Measurements from ENCODE around the gene SHC3. TPM values are rescaled to one million over a fixed set of nuclear protein-coding genes. Genes with fewer than 3 reads are reported as not detected.

SHC3 gene
- total RNA-seq, 2 experiments from 2014 or later = 0.03 TPM; not detected in 1

GRCh38 chr9:89115426-89115825, 63.2 kb downstream of the SHC3 start:
- intact Hi-C loops (cut with micrococcal nuclease; ENCODE audit: unreplicated experiment) = no loop called here
- Histone ChIP-seq H3K9me3 (ENCODE audit: low read length) (no peaks in the 10 kb centered on the region), H3K27ac (ENCODE audit: low read depth, low read length, poor library complexity, severe bottlenecking) (no peak overlapping the region), H3K4me1 (ENCODE audit: insufficient read depth, low read length, poor library complexity, severe bottlenecking) (no peaks in the 10 kb centered on the region), H3K79me2 (ENCODE audit: insufficient read depth, low read depth, low read length) (no peaks in the 10 kb centered on the region), H3K4me3 (ENCODE audit: low read depth, low read length, poor library complexity, severe bottlenecking) (no peak overlapping the region), H4K20me1 (ENCODE audit: insufficient read depth, low read length) (no peaks in the 10 kb centered on the region), H2AFZ (ENCODE audit: low read length) (no peak overlapping the region), H3K9me2 (ENCODE audit: insufficient read depth, low read length) (no peaks in the 10 kb centered on the region), H3K4me2 (ENCODE audit: low read length) (no peak overlapping the region), H3K36me3 (ENCODE audit: insufficient read depth, low read length) (no peaks in the 10 kb centered on the region)
- BruUV-seq (replicated peaks) = no TSS peak
- TF ChIP-seq CTCF (conservative IDR thresholded peaks at IDR 0.05; ENCODE audit: low read length) (no peak), EZH2phosphoT487 (IDR thresholded peaks at IDR 0.05; ENCODE audit: borderline replicate concordance, low read depth, low read length) (no peak)
- CTCF ChIA-PET (ENCODE audit: unreplicated experiment) = no interaction called here
- POLR2A ChIA-PET = no interaction called here
- DNase-seq (ENCODE audit: low spot score) = no peak

GRCh38 chr9:89114741-89115140, 63.9 kb downstream of the SHC3 start:
- no peaks in the 10 kb centered on the region for H3K36me3 ChIP-seq (ENCODE audit: insufficient read depth, low read length)
- TF ChIP-seq CTCF (conservative IDR thresholded peaks at IDR 0.05; ENCODE audit: low read length) = no peak
- no peak for TF ChIP-seq EZH2phosphoT487 (IDR thresholded peaks at IDR 0.05; ENCODE audit: borderline replicate concordance, low read depth, low read length)
- no peak overlapping the region for H3K4me3 ChIP-seq (ENCODE audit: low read depth, low read length, poor library complexity, severe bottlenecking)
- intact Hi-C loops (cut with micrococcal nuclease; ENCODE audit: unreplicated experiment) = no loop called here
- H3K4me2 ChIP-seq (ENCODE audit: low read length) = no peak overlapping the region
- POLR2A ChIA-PET = no interaction called here
- no peaks in the 10 kb centered on the region for H3K79me2 ChIP-seq (ENCODE audit: insufficient read depth, low read depth, low read length)
- no peak overlapping the region for H3K27ac ChIP-seq (ENCODE audit: low read depth, low read length, poor library complexity, severe bottlenecking)
- BruUV-seq (replicated peaks) = no TSS peak
- no peaks in the 10 kb centered on the region for H3K4me1 ChIP-seq (ENCODE audit: insufficient read depth, low read length, poor library complexity, severe bottlenecking)
- no peak for DNase-seq (ENCODE audit: low spot score)
- CTCF ChIA-PET (ENCODE audit: unreplicated experiment) = no interaction called here
- H3K9me2 ChIP-seq (ENCODE audit: insufficient read depth, low read length) = no peaks in the 10 kb centered on the region
- no peaks in the 10 kb centered on the region for H3K9me3 ChIP-seq (ENCODE audit: low read length)
- no peaks in the 10 kb centered on the region for H4K20me1 ChIP-seq (ENCODE audit: insufficient read depth, low read length)
- H2AFZ ChIP-seq (ENCODE audit: low read length) = no peak overlapping the region

GRCh38 chr9:89113851-89114250, 64.8 kb downstream of the SHC3 start:
- CTCF ChIA-PET (ENCODE audit: unreplicated experiment) = no interaction called here

More at GRCh38 chr9:89113851-89114250, 64.8 kb downstream of the SHC3 start:
- no peak for TF ChIP-seq CTCF (conservative IDR thresholded peaks at IDR 0.05; ENCODE audit: low read length)
- TF ChIP-seq EZH2phosphoT487 (IDR thresholded peaks at IDR 0.05; ENCODE audit: borderline replicate concordance, low read depth, low read length) = no peak
- Histone ChIP-seq H3K79me2 (ENCODE audit: insufficient read depth, low read depth, low read length) (no peaks in the 10 kb centered on the region), H2AFZ (ENCODE audit: low read length) (no peak overlapping the region), H3K9me2 (ENCODE audit: insufficient read depth, low read length) (no peaks in the 10 kb centered on the region), H3K27ac (ENCODE audit: low read depth, low read length, poor library complexity, severe bottlenecking) (no peak overlapping the region), H3K4me2 (ENCODE audit: low read length) (no peak overlapping the region), H3K4me1 (ENCODE audit: insufficient read depth, low read length, poor library complexity, severe bottlenecking) (no peaks in the 10 kb centered on the region), H4K20me1 (ENCODE audit: insufficient read depth, low read length) (no peaks in the 10 kb centered on the region), H3K36me3 (ENCODE audit: insufficient read depth, low read length) (no peaks in the 10 kb centered on the region), H3K9me3 (ENCODE audit: low read length) (no peaks in the 10 kb centered on the region), H3K4me3 (ENCODE audit: low read depth, low read length, poor library complexity, severe bottlenecking) (no peak overlapping the region)
- BruUV-seq (replicated peaks) = no TSS peak
- POLR2A ChIA-PET = no interaction called here
- intact Hi-C loops (cut with micrococcal nuclease; ENCODE audit: unreplicated experiment) = no loop called here
- DNase-seq (ENCODE audit: low spot score) = no peak
